Subcutaneous adipose tissue (tissue), 4 donors: Measurements from ENCODE around the gene DIAPH3. TPM values are rescaled to one million over a fixed set of nuclear protein-coding genes. Genes with fewer than 3 reads are reported as not detected.

ENCODE experiments used
- CTCF ChIP-seq: fragments of 450-650 bp; IDR thresholded peaks from one replicate; pipeline ENCODE4 v1.5.1; 2016; ENCODE audit warnings: low read depth, mild to moderate bottlenecking, control low read depth, antibody characterized with exemption, moderate library complexity
- total RNA-seq, 4 donors: library from RNA; depleted of rRNA; stranded (reverse); fragments of >200 nt; gene quantifications; one replicate each; pipeline ENCODE4 v1.1.0, GENCODE V29; 2016

DIAPH3 gene
- total RNA-seq, 4 donors from 2014 or later = 0.38 to 1.5 (median 0.66) TPM; not detected in 1

GRCh38 chr13:60178327-60178726 is 14.6 kb upstream of the DIAPH3 start:
- no peak for TF ChIP-seq CTCF

- no peak for TF ChIP-seq CTCF
These were observed 11.8 kb upstream of the DIAPH3 start for GRCh38 chr13:60175571-60175970.

DNA sequence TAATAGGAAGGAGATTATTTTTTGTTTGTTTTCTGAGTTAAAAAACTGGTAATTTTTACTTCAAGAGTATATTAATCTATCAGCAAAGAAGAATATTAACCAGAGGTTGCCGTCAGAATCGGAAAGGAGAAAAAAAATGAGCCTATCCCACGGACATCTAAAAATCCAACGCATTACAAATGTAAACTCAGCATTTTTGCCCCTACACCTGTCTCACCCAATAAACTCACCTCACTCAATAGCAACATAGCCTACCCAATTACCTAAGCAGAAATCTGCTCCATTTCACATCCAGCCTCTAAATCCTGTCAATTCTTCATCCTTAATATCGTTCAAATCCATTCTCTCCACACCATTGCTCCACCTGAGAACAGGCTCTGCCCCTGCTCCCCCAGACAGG is 10.4 kb upstream of the DIAPH3 start:
- TF ChIP-seq CTCF = no peak

DNA sequence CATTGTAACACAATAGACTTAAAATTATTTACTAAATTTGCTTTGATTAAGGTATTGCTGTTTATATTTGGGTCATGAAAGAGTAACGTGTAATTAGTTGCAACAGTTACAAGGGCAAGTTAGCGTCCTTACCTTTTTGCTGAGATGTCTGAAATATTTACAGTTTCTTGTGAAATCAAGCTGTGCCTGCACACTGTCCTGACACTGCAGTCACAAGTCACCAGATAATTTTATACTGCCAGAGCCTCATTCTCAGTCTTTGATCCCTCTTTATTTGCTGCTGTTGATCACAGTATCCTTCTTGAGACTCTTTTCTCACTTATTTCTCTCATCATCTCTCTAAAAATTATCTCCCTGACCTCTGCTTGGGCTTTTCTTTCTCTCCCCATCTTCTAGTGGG is 8.4 kb upstream of the DIAPH3 start:
- no peak for TF ChIP-seq CTCF

DNA sequence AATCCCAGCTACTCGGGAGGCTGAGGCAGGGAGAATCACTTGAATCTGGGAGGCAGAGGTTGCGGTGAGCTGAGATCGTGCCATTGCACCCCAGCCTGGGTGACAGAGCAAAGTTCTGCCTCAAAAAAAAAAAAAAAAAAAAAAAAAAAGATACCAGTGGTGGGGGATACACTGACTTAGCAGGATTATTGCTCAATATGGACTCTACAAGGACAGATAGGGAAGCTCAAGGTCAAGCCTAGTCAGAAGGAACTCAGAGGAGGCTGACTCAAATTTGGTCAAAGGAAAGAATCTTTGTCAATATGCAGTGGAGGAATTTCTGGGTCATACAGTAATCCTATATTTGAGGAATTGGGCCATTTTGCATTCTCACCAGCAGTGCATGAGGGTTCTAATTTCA is 6.7 kb upstream of the DIAPH3 start:
- no peak for TF ChIP-seq CTCF

GRCh38 chr13:60169239-60170031 is 5.7 kb upstream of the DIAPH3 start:
- TF ChIP-seq CTCF = no peak

DNA sequence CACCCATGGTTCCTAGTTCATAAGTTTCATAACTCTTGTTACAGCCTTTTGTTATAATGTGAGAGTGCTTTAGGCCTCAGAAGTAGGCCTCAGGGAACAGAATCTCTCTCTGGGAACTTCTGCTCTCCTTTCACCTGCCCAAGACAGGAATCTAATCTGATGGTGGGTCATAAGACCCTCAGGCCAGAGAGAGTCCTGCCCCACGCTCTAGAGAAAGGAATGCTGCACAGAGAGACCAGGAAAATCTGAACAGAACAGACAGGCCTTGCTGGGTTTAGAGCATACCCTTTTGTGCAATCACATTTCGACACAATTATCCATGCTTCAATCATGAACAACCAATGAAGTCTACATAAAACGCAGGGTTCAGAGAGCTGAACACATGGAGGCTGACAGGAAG is 3.4 kb upstream of the DIAPH3 start:
- TF ChIP-seq CTCF = no peak
